Right lobe of liver (tissue), 4 donors: Measurements from ENCODE around the gene NFATC1.

Experiments used
- CTCF ChIP-seq, 4 donors: fragments of 200-600 bp in 3 of 4; fragments of 450-650 bp in 1 of 4; IDR thresholded peaks; one replicate each; pipeline versions ENCODE4 v1.5.1 to v1.8.0; 2016 to 2022; ENCODE audit warnings: antibody characterized with exemption in 4 of 4, mild to moderate bottlenecking in 2 of 4
- POLR2A ChIP-seq: fragments of 450-650 bp; IDR thresholded peaks from one replicate; pipeline ENCODE4 v1.6.1; 2017; ENCODE audit warnings: antibody characterized with exemption, mild to moderate bottlenecking
- donor health status: DM: no; HTN: no; CAD: no.
- donor health status: DM: no; HTN: no; CAD: no.
- donor health status: DM: no; HTN: yes; CAD: no.

GRCh38 chr18:79470547-79470946, 74.8 kb downstream of the NFATC1 start:
- TF ChIP-seq POLR2A (no peak), CTCF (IDR thresholded peaks at IDR 0.05) (no peak)
